GM18526 (cell line): ENCODE results near the gene GLRA3.

Source experiments
- POLR2A ChIP-seq: IDR thresholded peaks from 3 replicates; pipeline ENCODE4 v1.6.1; 2011; ENCODE audit not compliant: insufficient read length; ENCODE audit errors: extremely low read depth

GLRA3 gene

GRCh38 chr4:174828845-174829701 lies at the start of gene GLRA3:
GLRA3 (minus strand) TSS chr4:174829247; CDS start chr4:174828811, 436 bp downstream.
- no peak for TF ChIP-seq POLR2A

GRCh38 chr4:174874898-174875297 lies 45.9 kb upstream of the GLRA3 start:
- no peak for TF ChIP-seq POLR2A

GRCh38 chr4:174873931-174874330 lies 44.9 kb upstream of the GLRA3 start:
- no peak for TF ChIP-seq POLR2A

GRCh38 chr4:174871407-174871806 lies 42.4 kb upstream of the GLRA3 start:
- no peak for TF ChIP-seq POLR2A

GRCh38 chr4:174870311-174870710 lies 41.3 kb upstream of the GLRA3 start:
- no peak for TF ChIP-seq POLR2A

GRCh38 chr4:174869339-174869738 lies 40.3 kb upstream of the GLRA3 start:
- no peak for TF ChIP-seq POLR2A

GRCh38 chr4:174867903-174868302 lies 38.9 kb upstream of the GLRA3 start:
- TF ChIP-seq POLR2A, result no peak

- TF ChIP-seq POLR2A, result no peak
Measured at GRCh38 chr4:174865418-174865985, 36.5 kb upstream of the GLRA3 start.

- TF ChIP-seq POLR2A, result no peak
Measured at GRCh38 chr4:174864031-174864430, 35.0 kb upstream of the GLRA3 start.

GRCh38 chr4:174860588-174860987 lies 31.5 kb upstream of the GLRA3 start:
- TF ChIP-seq POLR2A, result no peak

- TF ChIP-seq POLR2A, result no peak
Measured at GRCh38 chr4:174859904-174860303, 30.9 kb upstream of the GLRA3 start.

- TF ChIP-seq POLR2A, result no peak
Measured at GRCh38 chr4:174856926-174857800, 28.1 kb upstream of the GLRA3 start.

GRCh38 chr4:174855050-174855449 lies 26.0 kb upstream of the GLRA3 start:
- TF ChIP-seq POLR2A, result no peak

- TF ChIP-seq POLR2A, result no peak
Measured at GRCh38 chr4:174853629-174854028, 24.6 kb upstream of the GLRA3 start.

GRCh38 chr4:174848596-174848995 lies 19.5 kb upstream of the GLRA3 start:
- no peak for TF ChIP-seq POLR2A
